DOHH2 (cell line): ENCODE measurements around the gene ALDH3A2.

ENCODE experiments used
- H3F3A ChIP-seq: fragments of 200-600 bp; sonication (generic), shearing (Covaris generic); 2 replicates; pipeline ENCODE4 v1.6.0; 2016; ENCODE audit warnings: antibody characterized with exemption, mild to moderate bottlenecking; ENCODE audit not compliant: control insufficient read depth, insufficient read depth
- H3K27ac ChIP-seq: fragments of 200-600 bp; sonication (generic); 2 replicates; pipeline ENCODE4 v1.5.1; 2014; ENCODE audit warnings: low read depth, mild to moderate bottlenecking, low read length, moderate library complexity
- H3K27me3 ChIP-seq: fragments of 200-600 bp; sonication (generic); 2 replicates; pipeline ENCODE4 v1.6.1; 2014; ENCODE audit warnings: mild to moderate bottlenecking, low read length, mixed read lengths; ENCODE audit not compliant: control insufficient read depth
- H3K36me3 ChIP-seq: fragments of 200-600 bp; sonication (generic); 2 replicates; pipeline ENCODE4 v1.6.1; 2014; ENCODE audit warnings: mild to moderate bottlenecking, low read length, moderate library complexity, mixed read lengths; ENCODE audit not compliant: control insufficient read depth
- H3K4me1 ChIP-seq: fragments of 200-600 bp; sonication (generic); 2 replicates; pipeline ENCODE4 v1.6.1; 2014; ENCODE audit warnings: mild to moderate bottlenecking, low read length, mixed read lengths; ENCODE audit not compliant: control insufficient read depth
- H3K4me2 ChIP-seq: fragments of 200-600 bp; sonication (generic); 2 replicates; pipeline ENCODE4 v1.6.0; 2014; ENCODE audit warnings: mild to moderate bottlenecking, low read length, moderate library complexity
- H3K4me3 ChIP-seq: fragments of 200-600 bp; sonication (generic); 2 replicates; pipeline ENCODE4 v1.5.1; 2014; ENCODE audit warnings: mild to moderate bottlenecking, low read length, mixed read lengths
- H3K79me2 ChIP-seq: fragments of 200-600 bp; sonication (generic); 2 replicates; pipeline ENCODE4 v1.6.1; 2014; ENCODE audit warnings: mild to moderate bottlenecking, low read length, mixed read lengths; ENCODE audit not compliant: control insufficient read depth
- H3K9me2 ChIP-seq: fragments of 200-600 bp; sonication (generic); replicated peaks from 2 replicates; pipeline ENCODE4 v1.6.1; 2014; ENCODE audit warnings: mild to moderate bottlenecking, low read length, mixed read lengths; ENCODE audit not compliant: control insufficient read depth
- H3K9me3 ChIP-seq: fragments of 200-600 bp; sonication (generic); 2 replicates; pipeline ENCODE4 v1.6.1; 2014; ENCODE audit warnings: antibody characterized with exemption, low read length, mixed read lengths; ENCODE audit not compliant: control insufficient read depth, insufficient read depth
- H4K20me1 ChIP-seq: fragments of 200-600 bp; sonication (generic); 2 replicates; pipeline ENCODE4 v1.6.0; 2014; ENCODE audit warnings: low read depth, mild to moderate bottlenecking, antibody characterized with exemption, low read length, moderate library complexity; ENCODE audit not compliant: control insufficient read depth, insufficient read depth
- CTCF ChIP-seq: fragments of 200-600 bp; sonication (generic); IDR thresholded peaks from one replicate; pipeline ENCODE4 v1.5.1; 2014; ENCODE audit warnings: antibody characterized with exemption, mild to moderate bottlenecking, low read depth, low read length; ENCODE audit not compliant: poor library complexity, severe bottlenecking
- EZH2phosphoT487 ChIP-seq: fragments of 200-600 bp; sonication (generic); IDR thresholded peaks from 2 replicates; pipeline ENCODE4 v1.6.1; 2017; ENCODE audit warnings: borderline replicate concordance, mild to moderate bottlenecking, antibody characterized with exemption, low read length, moderate library complexity, mixed read lengths

The ALDH3A2 gene

GRCh38 chr17:19621697-19622096 is 26.9 kb upstream of the ALDH3A2 start:
- H3K9me2 ChIP-seq = no peaks in the 10 kb centered on the region
- no peaks in the 10 kb centered on the region; the same call in 1 of the 2 replicates for H3K27me3 ChIP-seq
- H3K36me3 ChIP-seq = no peaks in the 10 kb centered on the region
- no peak overlapping the region for H3K4me3 ChIP-seq
- no peaks in the 10 kb centered on the region for H3K4me1 ChIP-seq
- no peaks in the 10 kb centered on the region for H4K20me1 ChIP-seq
- 0 out of 2 replicates have a peak, but pooled peaks cover 11% of the 10 kb centered on the region for H3K9me3 ChIP-seq
- TF ChIP-seq CTCF = no peak
- TF ChIP-seq EZH2phosphoT487 = no peak
- no peak overlapping the region for H3K27ac ChIP-seq
- no peaks in the 10 kb centered on the region for H3K79me2 ChIP-seq
- no peaks in the 10 kb centered on the region for H3F3A ChIP-seq
- no peak overlapping the region for H3K4me2 ChIP-seq

GRCh38 chr17:19626079-19626478 is 22.5 kb upstream of the ALDH3A2 start:
- H3K9me3 ChIP-seq = no peaks in the 10 kb centered on the region
- H3K4me2 ChIP-seq = no peak overlapping the region
- H4K20me1 ChIP-seq = no peaks in the 10 kb centered on the region
- H3K27me3 ChIP-seq = no peaks in the 10 kb centered on the region; the same call in 1 of the 2 replicates
- H3K4me1 ChIP-seq = no peaks in the 10 kb centered on the region
- H3K27ac ChIP-seq = no peak overlapping the region
- H3K4me3 ChIP-seq = no peak overlapping the region
- no peaks in the 10 kb centered on the region for H3K36me3 ChIP-seq
- TF ChIP-seq EZH2phosphoT487 (no peak), CTCF (no peak)
- H3K9me2 ChIP-seq = no peaks in the 10 kb centered on the region
- no peaks in the 10 kb centered on the region for H3K79me2 ChIP-seq
- H3F3A ChIP-seq = no peaks in the 10 kb centered on the region

GRCh38 chr17:19629449-19629848 is 19.1 kb upstream of the ALDH3A2 start:
- no peak overlapping the region for H3K4me2 ChIP-seq
- no peaks in the 10 kb centered on the region for H4K20me1 ChIP-seq
- no peak for TF ChIP-seq CTCF
- no peak for TF ChIP-seq EZH2phosphoT487
- H3F3A ChIP-seq = no peaks in the 10 kb centered on the region
- H3K9me3 ChIP-seq = no peaks in the 10 kb centered on the region
- H3K4me1 ChIP-seq = no peaks in the 10 kb centered on the region
- H3K79me2 ChIP-seq = no peaks in the 10 kb centered on the region
- no peaks in the 10 kb centered on the region for H3K9me2 ChIP-seq
- no peaks in the 10 kb centered on the region for H3K27me3 ChIP-seq
- no peak overlapping the region for H3K27ac ChIP-seq
- no peak overlapping the region for H3K4me3 ChIP-seq
- H3K36me3 ChIP-seq = no peaks in the 10 kb centered on the region

GRCh38 chr17:19630035-19630434 is 18.5 kb upstream of the ALDH3A2 start:
- Histone ChIP-seq H3K9me2 (no peaks in the 10 kb centered on the region), H3K27me3 (no peaks in the 10 kb centered on the region), H3K27ac (no peak overlapping the region), H3K79me2 (no peaks in the 10 kb centered on the region), H3K4me3 (no peak overlapping the region), H3K4me2 (no peak overlapping the region), H3K9me3 (no peaks in the 10 kb centered on the region), H3F3A (no peaks in the 10 kb centered on the region), H3K4me1 (no peaks in the 10 kb centered on the region), H3K36me3 (no peaks in the 10 kb centered on the region), H4K20me1 (no peaks in the 10 kb centered on the region)
- TF ChIP-seq CTCF (no peak), EZH2phosphoT487 (no peak)
